HG03060 (cell line): Measurements from ENCODE around the gene PATE3.

Experiments
- ATAC-seq: cut with Tn5 transposase; IDR thresholded peaks from one replicate; pipeline ENCODE4 v1.9.1; 2021; ENCODE audit warnings: low read depth, moderate number of reproducible peaks; ENCODE audit not compliant: unreplicated experiment

Gene PATE3

GRCh38 chr11:125835748-125836147, 47.8 kb downstream of the PATE3 start:
- no peak for ATAC-seq
